IMR-90 (cell line): Measurements from ENCODE around the gene HBD. TPM values are rescaled to one million over a fixed set of nuclear protein-coding genes. Genes with fewer than 3 reads are reported as not detected.

Experiments
- ATAC-seq: fragments of 200-7000 bp; cut with Tn5 transposase; 2 replicates; pipeline ENCODE4 v1.9.1; 2020; ENCODE audit warnings: low read depth, mild to moderate bottlenecking, moderate library complexity
- BruUV-seq: library from RNA; stranded (reverse); fragments of 400-500 nt; replicated peaks from 2 replicates; lab custom pipeline; 2021; lab: Mats Ljungman, UMichigan
- CTCF ChIA-PET: fragments of 300-600 bp; formaldehyde crosslinking; extraction: SDS; loops from one replicate; lab custom pipeline; 2021; ENCODE audit warnings: antibody characterized with exemption; lab: Yijun Ruan, JAX
- POLR2A ChIA-PET: fragments of 300-600 bp; sonication (Branson Sonifier 250); formaldehyde crosslinking; loops from one replicate; lab custom pipeline; 2022; ENCODE audit warnings: antibody characterized with exemption; ENCODE audit not compliant: unreplicated experiment; lab: Charles Lee
- DNase-seq: peaks from one replicate; pipeline ENCODE4 v3.0.0; 2013
- H2AFZ ChIP-seq: replicated peaks from 2 replicates; pipeline ENCODE3; 2013; ENCODE audit warnings: low read length, mild to moderate bottlenecking; ENCODE audit not compliant: poor library complexity
- H2AK5ac ChIP-seq: 2 replicates; pipeline ENCODE4 v1.6.1; 2013; ENCODE audit warnings: low read depth, low read length, inconsistent platforms
- H2AK9ac ChIP-seq: replicated peaks from 2 replicates; pipeline ENCODE3; 2013; ENCODE audit warnings: mild to moderate bottlenecking, low read depth, low read length, moderate library complexity; ENCODE audit not compliant: poor library complexity
- H2BK120ac ChIP-seq: 2 replicates; pipeline ENCODE4 v1.6.1; 2013; ENCODE audit warnings: low read depth, low read length, inconsistent platforms
- H2BK15ac ChIP-seq: 3 replicates; pipeline ENCODE4 v1.6.1; 2013; ENCODE audit warnings: low read depth, low read length, inconsistent platforms
- H2BK20ac ChIP-seq: 2 replicates; pipeline ENCODE4 v1.6.1; 2013; ENCODE audit warnings: low read depth, mild to moderate bottlenecking, inconsistent platforms, low read length, moderate library complexity
- H2BK5ac ChIP-seq: 2 replicates; pipeline ENCODE4 v1.6.1; 2013; ENCODE audit warnings: mild to moderate bottlenecking, low read depth, low read length, inconsistent platforms; ENCODE audit not compliant: poor library complexity, severe bottlenecking
- H3K14ac ChIP-seq: replicated peaks from 2 replicates; pipeline ENCODE4 v1.6.1; 2013; ENCODE audit warnings: low read depth, low read length, inconsistent platforms
- H3K18ac ChIP-seq: 2 replicates; pipeline ENCODE4 v1.6.1; 2013; ENCODE audit warnings: low read depth, low read length, control low read depth
- H3K23ac ChIP-seq: 2 replicates; pipeline ENCODE4 v1.6.1; 2013; ENCODE audit warnings: low read depth, low read length, inconsistent platforms
- H3K27ac ChIP-seq: 2 replicates; pipeline ENCODE4 v1.5.1; 2013; ENCODE audit warnings: mild to moderate bottlenecking, control low read depth, low read length; ENCODE audit not compliant: insufficient read depth
- H3K27me3 ChIP-seq: 2 replicates; pipeline ENCODE4 v1.6.1; 2013; ENCODE audit warnings: low read length; ENCODE audit not compliant: control insufficient read depth, insufficient read depth
- H3K36me3 ChIP-seq: 2 replicates; pipeline ENCODE4 v1.6.1; 2013; ENCODE audit warnings: low read length, mixed read lengths; ENCODE audit not compliant: control insufficient read depth, insufficient read depth
- H3K4ac ChIP-seq: 2 replicates; pipeline ENCODE4 v1.6.1; 2013; ENCODE audit warnings: low read depth, low read length, inconsistent platforms
- H3K4me1 ChIP-seq: 2 replicates; pipeline ENCODE4 v1.6.1; 2013; ENCODE audit warnings: low read length, mixed read lengths; ENCODE audit not compliant: control insufficient read depth, insufficient read depth
- H3K4me2 ChIP-seq: 2 replicates; pipeline ENCODE4 v1.6.1; 2013; ENCODE audit warnings: low read depth, mild to moderate bottlenecking, control low read depth, low read length, moderate library complexity
- H3K4me3 ChIP-seq: 2 replicates; pipeline ENCODE4 v1.5.1; 2013; ENCODE audit warnings: low read depth, mild to moderate bottlenecking, control low read depth, low read length, moderate library complexity; ENCODE audit not compliant: insufficient read depth
- H3K56ac ChIP-seq: 2 replicates; pipeline ENCODE4 v1.6.1; 2013; ENCODE audit warnings: low read length, inconsistent platforms; ENCODE audit not compliant: insufficient read depth; ENCODE audit errors: extremely low read depth
- H3K79me1 ChIP-seq, 2 experiments: 2 replicates each; pipeline ENCODE4 v1.6.1; 2013; ENCODE audit warnings: low read length in 2 of 2, inconsistent platforms in 1 of 2, low read depth in 1 of 2
- H3K9ac ChIP-seq: 2 replicates; pipeline ENCODE4 v1.6.1; 2013; ENCODE audit warnings: low read depth, low read length, control low read depth
- H3K9me1 ChIP-seq: 2 replicates; pipeline ENCODE4 v1.6.1; 2013; ENCODE audit warnings: low read length, inconsistent platforms; ENCODE audit not compliant: insufficient read depth
- H3K9me3 ChIP-seq: 2 replicates; pipeline ENCODE4 v1.6.1; 2013; ENCODE audit warnings: low read length; ENCODE audit not compliant: control insufficient read depth, insufficient read depth
- H4K20me1 ChIP-seq: 2 replicates; pipeline ENCODE4 v1.6.1; 2013; ENCODE audit warnings: low read length, inconsistent platforms; ENCODE audit not compliant: insufficient read depth
- H4K5ac ChIP-seq: 2 replicates; pipeline ENCODE4 v1.6.1; 2013; ENCODE audit warnings: mild to moderate bottlenecking, low read depth, low read length, control low read depth
- H4K8ac ChIP-seq, 2 experiments: 2 replicates each; pipeline ENCODE4 v1.6.1; 2013; ENCODE audit warnings: low read depth in 2 of 2, low read length in 2 of 2, control low read depth in 1 of 2, inconsistent platforms in 1 of 2
- H4K91ac ChIP-seq: 2 replicates; pipeline ENCODE4 v1.6.1; 2013; ENCODE audit warnings: low read depth, low read length, inconsistent platforms; ENCODE audit not compliant: insufficient read depth
- BHLHE40 ChIP-seq: fragments of 150-350 bp; IDR thresholded peaks from 2 replicates; pipeline ENCODE4 v1.6.1; 2016; ENCODE audit warnings: mild to moderate bottlenecking, low read depth, low read length
- ELK1 ChIP-seq: fragments of 150-350 bp; IDR thresholded peaks from 2 replicates; pipeline ENCODE4 v1.6.1; 2016; ENCODE audit warnings: low read depth, mild to moderate bottlenecking, low read length, moderate library complexity, borderline replicate concordance
- NFE2L2 ChIP-seq: fragments of 150-350 bp; IDR thresholded peaks from 2 replicates; pipeline ENCODE4 v1.6.1; 2016; ENCODE audit warnings: low read depth, mild to moderate bottlenecking, low read length
- RFX5 ChIP-seq: IDR thresholded peaks from 2 replicates; pipeline ENCODE4 v1.8.0; 2012; ENCODE audit warnings: low read depth, mild to moderate bottlenecking, low read length, moderate library complexity
- dilution Hi-C: fragments of 300-500 bp; cut with HindIII; formaldehyde crosslinking; loops from one replicate; pipeline ENCODE4 v1.14.3; 2018; ENCODE audit warnings: low sequenced_read_pairs; ENCODE audit not compliant: unreplicated experiment
- in situ Hi-C: fragments of 300-500 bp; cut with MboI; formaldehyde crosslinking; loops from 3 replicates; pipeline ENCODE4 v1.14.3; 2019; ENCODE audit warnings: low sequenced_read_pairs, inconsistent platforms, mixed read lengths
- intact Hi-C: fragments of 100-400 bp; cut with micrococcal nuclease; formaldehyde crosslinking; loops from 2 replicates; pipeline ENCODE4 v1.10.0; 2022
- polyA plus RNA-seq, 3 experiments: library from polyadenylated mRNA; depleted of rRNA; stranded (reverse); fragments of >200 nt; gene quantifications; 2 replicates each; pipeline ENCODE4 v1.2.3, GENCODE V29; 2012; ENCODE audit warnings: low replicate concordance in 1 of 3
- total RNA-seq: library from RNA; depleted of rRNA; stranded (reverse); fragments of >200 nt; gene quantifications from 2 replicates; pipeline ENCODE4 v1.2.3, GENCODE V29; 2012

HBD gene
- total and polyA plus RNA-seq, 2 of the 4 experiments (the other 2 are of a cell fraction), result 6.3 to 12.0 TPM

- intact Hi-C loops, result no loop called here
- POLR2A ChIA-PET, result no interaction called here
Observed at GRCh38 chr11:5266609-5267008, 32.3 kb upstream of the HBD start.

More at GRCh38 chr11:5266609-5267008, 32.3 kb upstream of the HBD start:
- dilution Hi-C loops, result no loop called here
- no peak overlapping the region for H2BK5ac ChIP-seq
- no peaks in the 10 kb centered on the region for H3K79me1 ChIP-seq
- no peak overlapping the region for H2AFZ ChIP-seq
- H4K8ac ChIP-seq, result no peak overlapping the region
- H3K36me3 ChIP-seq, result no peaks in the 10 kb centered on the region
- no peak overlapping the region for H3K27ac ChIP-seq
- H2BK120ac ChIP-seq, result no peak overlapping the region
- no TSS peak for BruUV-seq
- no peak overlapping the region for H2AK9ac ChIP-seq
- TF ChIP-seq BHLHE40 (no peak), ELK1 (no peak), RFX5 (no peak), NFE2L2 (no peak)
- no peak overlapping the region for H2BK20ac ChIP-seq
- H2AK5ac ChIP-seq, result no peak overlapping the region
- H4K5ac ChIP-seq, result no peak overlapping the region
- H3K56ac ChIP-seq, result no peak overlapping the region
- no peak overlapping the region for H3K9ac ChIP-seq
- CTCF ChIA-PET, result no interaction called here
- no peaks in the 10 kb centered on the region for H3K27me3 ChIP-seq
- H4K91ac ChIP-seq, result no peak overlapping the region
- no peaks in the 10 kb centered on the region for H3K9me3 ChIP-seq
- no peaks in the 10 kb centered on the region; the same call in 1 of the 2 replicates for H3K4me1 ChIP-seq
- H3K14ac ChIP-seq, result no peak overlapping the region
- no peaks in the 10 kb centered on the region for H3K9me1 ChIP-seq
- in situ Hi-C loops, result no loop called here
- no peak overlapping the region for H3K4ac ChIP-seq
- no peak overlapping the region for H3K4me3 ChIP-seq
- H3K18ac ChIP-seq, result no peak overlapping the region
- no peak overlapping the region for H3K23ac ChIP-seq
- H2BK15ac ChIP-seq, result no peak overlapping the region
- no peak for ATAC-seq
- DNase-seq, result no peak
- no peak overlapping the region for H3K4me2 ChIP-seq
- no peaks in the 10 kb centered on the region for H4K20me1 ChIP-seq
